Measurements from ENCODE around the gene POLR2F.

The POLR2F gene

GRCh38 chr22:38016182-38017151, 63.0 kb downstream of the POLR2F start:
- Histone ChIP-seq H3K4me3 (ENCODE audit: low read length) (no peak overlapping the region), H2AFZ (ENCODE audit: low read depth, low read length) (no peak overlapping the region), H3K27ac (ENCODE audit: low read length) (no peak overlapping the region)

GRCh38 chr22:38017272-38017920, 63.9 kb downstream of the POLR2F start:
- no peaks in the 10 kb centered on the region for H3K36me3 ChIP-seq (replicated peaks; ENCODE audit: low read depth, low read length)
- peaks cover 9% of the 10 kb centered on the region; the same call in 1 of the 2 replicates for H3K27me3 ChIP-seq (ENCODE audit: low read depth, low read length)
- no peak overlapping the region for H3K27ac ChIP-seq (ENCODE audit: low read length)
- no peaks in the 10 kb centered on the region for H3K9me3 ChIP-seq (ENCODE audit: insufficient read depth, low read length)
- H3K79me2 ChIP-seq (ENCODE audit: low read length) = no peaks in the 10 kb centered on the region
- H3K4me1 ChIP-seq (ENCODE audit: low read length) = no peaks in the 10 kb centered on the region
- H2AFZ ChIP-seq (ENCODE audit: low read depth, low read length) = no peak overlapping the region
- no peak overlapping the region for H3K4me3 ChIP-seq (ENCODE audit: low read length)
- no peak for TF ChIP-seq CTCF (IDR thresholded peaks at IDR 0.05; ENCODE audit: low read depth, low read length)
- TF ChIP-seq EZH2phosphoT487 (IDR thresholded peaks at IDR 0.05; ENCODE audit: low read depth) = no peak
- H4K20me1 ChIP-seq (ENCODE audit: insufficient read depth, low read length) = no peaks in the 10 kb centered on the region
- no peak overlapping the region for H3K9ac ChIP-seq (ENCODE audit: low read length)
- H3K4me2 ChIP-seq (ENCODE audit: low read length) = no peak overlapping the region

More at GRCh38 chr22:38016182-38017151, 63.0 kb downstream of the POLR2F start:
- Histone ChIP-seq H3K4me2 (ENCODE audit: low read length) (no peak overlapping the region), H3K79me2 (ENCODE audit: low read length) (no peaks in the 10 kb centered on the region), H3K9me3 (ENCODE audit: insufficient read depth, low read length) (no peaks in the 10 kb centered on the region), H4K20me1 (ENCODE audit: insufficient read depth, low read length) (no peaks in the 10 kb centered on the region), H3K9ac (ENCODE audit: low read length) (no peak overlapping the region), H3K4me1 (ENCODE audit: low read length) (no peaks in the 10 kb centered on the region), H3K36me3 (replicated peaks; ENCODE audit: low read depth, low read length) (no peaks in the 10 kb centered on the region), H3K27me3 (ENCODE audit: low read depth, low read length) (peaks cover 13% of the 10 kb centered on the region; the same call in 1 of the 2 replicates)
- TF ChIP-seq EZH2phosphoT487 (IDR thresholded peaks at IDR 0.05; ENCODE audit: low read depth) (no peak), CTCF (IDR thresholded peaks at IDR 0.05; ENCODE audit: low read depth, low read length) (no peak)

GRCh38 chr22:38017939-38018885, 64.7 kb downstream of the POLR2F start:
- Histone ChIP-seq H3K36me3 (replicated peaks; ENCODE audit: low read depth, low read length) (no peaks in the 10 kb centered on the region), H3K27ac (ENCODE audit: low read length) (no peak overlapping the region), H3K79me2 (ENCODE audit: low read length) (no peaks in the 10 kb centered on the region), H3K4me1 (ENCODE audit: low read length) (no peaks in the 10 kb centered on the region), H4K20me1 (ENCODE audit: insufficient read depth, low read length) (no peaks in the 10 kb centered on the region), H3K9me3 (ENCODE audit: insufficient read depth, low read length) (no peaks in the 10 kb centered on the region), H3K9ac (ENCODE audit: low read length) (no peak overlapping the region), H2AFZ (ENCODE audit: low read depth, low read length) (no peak overlapping the region), H3K27me3 (ENCODE audit: low read depth, low read length) (peaks cover 5% of the 10 kb centered on the region; the same call in 1 of the 2 replicates), H3K4me3 (ENCODE audit: low read length) (no peak overlapping the region), H3K4me2 (ENCODE audit: low read length) (no peak overlapping the region)
- TF ChIP-seq EZH2phosphoT487 (IDR thresholded peaks at IDR 0.05; ENCODE audit: low read depth) (no peak), CTCF (IDR thresholded peaks at IDR 0.05; ENCODE audit: low read depth, low read length) (no peak)
